Measurements from ENCODE around the gene MGLL.

The MGLL gene

DNA sequence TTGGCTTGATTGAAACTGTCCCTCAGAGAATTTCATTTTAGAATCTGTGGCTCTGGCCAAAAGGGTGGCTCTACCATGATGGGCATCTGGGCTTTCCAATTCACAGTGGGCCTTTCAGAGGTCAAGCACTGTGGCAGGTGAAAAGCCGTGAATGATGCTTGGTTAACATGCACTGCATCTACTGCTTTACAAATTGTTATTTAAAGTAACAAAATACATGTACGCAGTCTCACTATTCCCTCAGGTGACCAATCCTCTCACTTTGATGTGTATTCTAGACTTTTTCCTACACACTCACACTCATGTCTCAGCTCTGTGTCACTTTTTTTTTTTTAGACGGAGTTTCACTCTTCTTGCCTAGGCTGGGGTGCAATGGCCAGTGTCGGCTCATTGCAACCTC is 70.5 kb downstream of the MGLL start:
- DNase-seq: no peak

DNA sequence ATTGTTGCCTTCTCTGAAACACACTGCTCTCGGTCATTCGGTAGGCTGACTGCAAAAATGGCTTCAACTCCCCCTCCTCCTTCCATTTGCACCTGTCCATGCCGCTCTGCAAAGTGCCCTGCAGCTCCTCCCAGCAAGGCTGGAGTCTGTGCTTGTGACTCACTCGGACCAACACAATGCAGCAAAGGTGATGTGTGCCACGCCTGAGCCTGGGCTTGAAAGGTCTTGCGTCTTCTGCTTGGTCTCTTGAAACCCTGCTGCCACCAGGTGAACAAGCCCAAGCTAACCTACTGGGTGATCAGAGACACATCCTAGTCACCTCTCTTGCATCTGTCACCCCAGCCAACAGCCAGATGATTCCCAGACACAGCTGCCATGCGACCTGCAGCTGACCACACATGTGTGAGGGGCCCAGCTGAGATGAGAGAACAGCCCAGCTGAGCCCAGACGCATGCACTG is 71.1 kb downstream of the MGLL start:
- no peak for DNase-seq

DNA sequence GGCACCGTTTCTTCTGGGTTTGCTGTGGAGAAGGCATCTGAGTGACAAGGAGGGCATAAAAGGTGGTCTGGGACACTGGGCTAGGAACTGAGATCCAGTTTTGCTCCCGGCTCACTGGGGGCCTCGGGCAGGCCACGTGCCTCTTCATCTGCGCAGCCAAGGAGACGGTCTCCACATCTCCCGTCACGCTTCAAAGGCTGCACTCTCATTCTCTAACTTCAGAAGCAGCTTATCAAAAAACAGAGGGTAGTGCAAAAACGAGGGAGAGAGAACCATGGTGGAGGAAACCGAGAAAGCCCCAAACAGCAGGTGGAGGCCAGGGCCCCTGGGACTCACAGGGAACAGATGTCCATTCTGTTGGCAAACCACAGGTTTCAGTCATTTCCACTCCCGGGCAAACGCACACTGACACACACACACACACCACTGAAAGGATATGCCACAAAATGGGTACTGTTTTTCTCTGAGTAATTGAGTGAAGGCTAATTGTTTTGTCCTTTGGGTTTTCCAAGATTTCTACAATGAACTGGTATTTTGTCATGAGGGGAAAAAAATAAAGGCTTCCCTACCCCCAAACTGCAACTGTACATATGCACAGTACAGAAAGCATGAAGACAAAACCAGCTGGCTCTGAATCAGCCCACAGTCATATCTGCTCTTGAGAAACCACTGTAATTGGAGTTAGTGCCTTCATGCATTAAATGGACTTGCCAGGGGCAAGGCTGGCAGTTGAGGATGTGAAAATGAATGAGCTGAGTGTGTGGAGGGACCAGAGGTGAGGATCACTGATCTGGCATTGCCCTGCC is 71.9 kb downstream of the MGLL start:
- DNase-seq: no peak

DNA sequence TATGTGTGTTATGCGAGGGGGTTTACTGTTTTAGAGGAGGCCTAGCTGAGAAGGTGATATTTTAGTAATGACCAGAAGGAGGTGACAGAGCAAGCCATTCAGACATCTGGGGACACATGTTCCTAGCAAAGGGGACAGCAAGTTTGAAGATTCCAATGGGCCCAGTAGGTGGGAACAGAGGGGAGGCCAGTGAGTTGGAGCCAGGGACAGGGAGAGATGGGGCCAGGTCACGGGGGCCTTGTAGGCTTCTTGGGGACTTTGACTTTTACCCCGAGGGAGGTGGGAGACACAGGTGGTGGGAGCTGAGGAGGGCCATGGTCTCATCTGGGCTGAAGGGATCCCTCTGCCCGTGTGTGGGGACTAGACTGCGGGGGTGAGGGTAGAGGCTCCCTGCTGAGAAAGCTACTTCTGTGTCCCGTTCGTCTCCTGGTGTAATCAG is 72.5 kb downstream of the MGLL start:
- DNase-seq: no peak

DNA sequence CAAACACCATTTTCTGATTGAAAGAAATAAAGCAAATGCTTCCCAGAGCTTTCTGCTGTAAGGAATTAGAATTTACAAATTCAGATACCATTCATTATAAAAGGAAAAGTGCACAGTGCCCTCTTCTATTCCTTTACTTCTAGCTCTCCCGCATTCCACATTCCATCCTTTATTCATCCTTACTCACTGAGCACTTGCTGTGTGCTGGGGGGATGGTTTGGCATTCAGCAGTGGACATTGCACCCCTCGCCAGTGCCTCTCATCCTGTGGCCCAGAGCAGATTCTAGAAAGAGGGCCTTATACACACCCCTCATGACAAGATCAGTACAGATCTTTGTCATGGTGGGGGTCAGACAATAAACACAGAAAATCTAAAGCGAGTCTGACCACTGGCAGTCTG is 73.0 kb downstream of the MGLL start:
- no peak for DNase-seq

DNA sequence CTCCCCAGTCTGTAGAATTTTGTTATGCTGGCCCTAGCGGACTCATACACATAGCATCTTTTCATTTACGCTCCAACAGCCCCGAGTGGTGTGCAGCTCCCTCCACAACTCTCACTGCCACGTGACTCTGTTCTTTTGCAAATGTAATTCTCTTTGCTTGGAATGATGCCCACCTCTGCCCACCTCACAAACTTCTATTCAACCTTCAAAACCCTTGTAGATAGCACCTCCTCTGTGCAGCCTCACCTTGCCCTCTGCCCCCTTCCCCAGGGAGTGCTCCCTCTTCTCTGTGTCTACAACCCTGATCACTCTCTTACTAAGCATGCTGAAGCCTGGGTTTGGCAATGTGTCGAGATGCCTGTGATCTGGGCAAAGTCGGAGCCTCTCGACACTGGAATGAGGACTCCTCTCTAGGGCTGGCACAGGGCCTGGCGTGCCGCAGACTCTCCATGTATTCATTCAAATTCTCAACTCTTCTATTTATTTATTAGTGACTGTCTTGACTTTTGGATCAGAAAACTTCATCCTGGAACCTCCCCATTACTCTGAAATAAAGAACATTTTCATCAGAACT is 73.5 kb downstream of the MGLL start:
- DNase-seq: no peak

DNA sequence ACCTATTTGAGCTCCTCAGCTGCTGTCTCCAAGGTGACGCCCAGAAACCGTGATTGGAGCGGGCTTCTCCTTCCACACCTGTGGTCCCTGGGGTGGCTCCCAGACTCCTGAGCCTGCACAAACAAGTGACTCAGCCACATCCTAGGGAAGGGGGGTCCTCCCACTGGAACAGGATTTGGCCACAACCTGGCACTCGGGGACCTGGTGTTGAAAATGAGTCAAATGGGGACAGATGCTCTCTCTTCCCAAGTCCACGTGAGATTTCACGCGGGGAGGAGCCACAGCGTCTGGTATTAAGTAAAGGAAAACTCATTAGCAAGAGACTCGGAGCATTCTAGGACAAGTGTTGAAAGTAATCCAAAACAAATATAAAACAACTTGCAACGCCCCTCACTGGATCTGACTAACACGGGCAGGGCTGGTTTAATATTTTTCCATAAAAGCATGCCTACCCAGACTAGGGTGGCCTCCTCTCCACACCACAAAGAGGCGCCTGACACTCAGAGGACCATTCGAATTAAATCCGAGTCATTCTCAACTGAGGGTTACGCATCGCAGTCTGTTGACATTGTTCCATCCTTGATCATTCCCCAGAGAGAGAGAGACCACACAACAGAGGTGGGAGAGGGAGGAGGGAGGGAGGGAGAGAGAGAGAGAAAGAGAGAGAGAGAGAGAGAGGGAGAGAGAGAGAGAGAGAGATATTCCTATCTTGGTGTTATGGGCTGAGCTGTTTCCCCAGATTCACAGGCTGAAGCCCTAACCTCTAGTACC is 74.4 kb downstream of the MGLL start:
- no peak for DNase-seq

DNA sequence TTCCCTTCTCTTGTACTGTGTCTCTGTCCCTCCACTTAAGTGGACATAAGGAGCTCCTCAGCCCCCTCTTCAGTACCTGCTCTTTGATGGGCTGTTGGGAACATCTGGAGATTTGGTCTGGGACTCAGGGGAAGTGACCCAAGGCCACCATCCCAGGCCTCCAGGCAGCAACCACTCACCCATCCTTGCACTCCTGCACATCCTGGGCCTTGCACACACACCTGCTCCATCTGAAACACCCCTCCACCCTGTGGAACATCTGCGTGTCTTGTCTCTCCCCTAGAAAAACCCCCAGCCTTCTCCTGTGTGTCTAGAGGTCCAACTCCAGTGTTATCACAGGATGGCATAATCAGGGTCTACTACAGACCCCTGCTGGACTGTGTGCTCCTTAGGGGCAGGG is 75.2 kb downstream of the MGLL start:
- no peak for DNase-seq

DNA sequence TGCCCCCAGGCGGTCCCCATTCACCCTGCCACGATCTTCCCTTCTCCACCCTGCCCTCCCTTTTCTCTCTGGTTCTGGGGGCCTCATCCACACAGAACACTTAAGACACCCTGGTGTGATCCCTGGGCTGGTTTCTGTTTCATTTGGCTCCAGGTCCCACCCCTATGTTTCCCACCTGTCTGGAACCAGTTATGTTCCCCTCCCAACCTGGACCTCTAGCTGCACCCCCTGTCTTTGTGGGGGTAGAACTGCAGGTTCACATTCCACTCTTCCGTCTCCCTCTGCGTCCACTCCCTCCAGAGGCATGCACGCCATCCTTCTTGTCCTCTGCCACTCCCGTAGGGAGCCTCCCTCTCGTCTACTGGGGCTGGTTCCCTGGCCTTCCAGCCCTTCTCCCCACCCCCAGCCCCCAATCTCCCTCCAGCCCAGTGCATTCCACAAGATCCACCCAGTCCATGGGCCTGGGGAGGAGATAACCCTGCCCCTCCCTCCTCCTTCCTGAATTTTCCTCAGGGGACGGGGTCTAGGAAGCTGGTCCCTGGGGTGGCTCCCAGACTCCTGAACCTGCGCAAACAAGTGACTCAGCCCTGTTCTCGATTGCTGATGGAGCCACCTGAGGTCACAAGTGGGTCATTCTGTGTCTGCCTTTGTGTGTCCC is 75.8 kb downstream of the MGLL start:
- no peak for DNase-seq

DNA sequence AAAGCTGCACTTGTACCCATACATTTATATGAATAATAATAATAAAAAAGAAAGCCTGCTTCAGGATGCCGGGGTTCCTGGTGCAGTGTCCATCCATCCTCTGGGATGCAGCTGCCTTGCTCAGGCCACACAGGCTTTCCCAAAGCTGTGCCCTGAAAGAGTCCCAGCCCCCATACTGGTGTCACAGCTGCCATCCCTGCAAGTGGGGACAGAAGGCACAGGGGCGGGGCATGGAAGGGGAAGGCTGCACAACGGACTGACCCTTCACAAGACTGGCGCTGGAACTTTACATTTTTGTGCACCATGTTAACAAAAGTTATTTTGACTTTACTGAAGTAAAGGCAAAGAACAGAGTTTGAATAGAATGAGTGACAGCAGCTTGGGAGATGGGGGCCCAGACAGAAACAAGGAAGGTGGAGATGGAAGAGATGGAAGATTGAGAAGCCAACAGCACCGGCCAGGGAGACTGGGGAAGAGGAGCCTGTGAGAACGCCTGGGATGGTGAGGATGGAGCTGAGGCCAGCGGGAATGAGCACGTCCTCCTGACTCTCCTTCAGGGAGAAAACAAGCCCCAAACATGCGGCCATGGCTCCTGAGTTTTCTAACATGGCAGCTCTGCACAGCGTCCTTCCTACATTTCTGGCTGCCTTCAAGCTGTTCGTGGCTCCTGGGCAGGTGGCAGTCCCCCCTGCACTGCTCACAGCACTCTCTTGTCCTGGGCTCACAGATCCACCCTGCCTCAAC is 76.5 kb downstream of the MGLL start:
- DNase-seq: no peak

DNA sequence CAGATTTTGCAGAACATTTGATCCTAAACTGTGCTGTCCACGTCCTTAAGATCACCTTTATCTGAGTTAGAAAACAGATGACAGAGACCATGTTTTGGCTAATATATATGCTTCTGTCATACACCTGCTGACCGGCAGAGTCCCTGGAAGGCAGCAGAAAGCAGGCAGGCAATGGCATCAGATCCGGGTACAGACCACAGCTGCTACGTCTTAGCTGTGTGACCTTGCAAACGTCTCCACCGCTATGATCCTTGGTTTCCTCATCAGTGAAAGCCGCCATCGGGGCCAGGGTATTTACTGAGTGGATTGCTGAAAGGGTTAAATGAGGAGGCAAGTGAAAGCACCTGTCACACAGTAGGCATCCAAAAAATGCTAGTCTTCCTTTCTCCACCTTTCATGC is 77.4 kb downstream of the MGLL start:
- DNase-seq: no peak

DNA sequence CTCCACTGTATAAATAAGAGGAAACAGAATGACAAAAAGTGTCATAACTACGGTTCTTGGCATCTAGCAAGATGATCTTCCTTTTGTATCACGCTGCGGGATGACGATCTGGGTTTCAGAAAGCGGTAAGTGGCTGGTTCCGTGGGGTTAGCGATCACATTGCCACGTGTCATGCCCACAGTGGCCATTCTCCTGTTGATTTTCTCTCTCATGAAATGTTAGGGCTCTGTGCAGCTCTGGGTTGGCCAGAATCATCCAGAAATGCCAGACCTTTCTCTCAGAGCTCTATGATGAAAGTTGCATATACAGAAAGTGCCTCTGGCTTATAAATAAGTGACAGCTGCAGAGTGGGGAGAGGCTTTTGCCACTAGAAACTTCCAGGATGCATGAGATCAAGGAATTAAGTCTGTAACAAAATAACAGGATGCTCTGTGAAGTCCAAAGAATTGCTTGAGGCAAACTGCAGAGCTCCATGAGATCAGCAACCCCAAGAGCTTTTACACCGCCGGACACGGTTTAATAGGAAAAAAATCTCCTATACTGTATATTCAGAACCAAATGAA is 78.0 kb downstream of the MGLL start:
- DNase-seq: no peak

DNA sequence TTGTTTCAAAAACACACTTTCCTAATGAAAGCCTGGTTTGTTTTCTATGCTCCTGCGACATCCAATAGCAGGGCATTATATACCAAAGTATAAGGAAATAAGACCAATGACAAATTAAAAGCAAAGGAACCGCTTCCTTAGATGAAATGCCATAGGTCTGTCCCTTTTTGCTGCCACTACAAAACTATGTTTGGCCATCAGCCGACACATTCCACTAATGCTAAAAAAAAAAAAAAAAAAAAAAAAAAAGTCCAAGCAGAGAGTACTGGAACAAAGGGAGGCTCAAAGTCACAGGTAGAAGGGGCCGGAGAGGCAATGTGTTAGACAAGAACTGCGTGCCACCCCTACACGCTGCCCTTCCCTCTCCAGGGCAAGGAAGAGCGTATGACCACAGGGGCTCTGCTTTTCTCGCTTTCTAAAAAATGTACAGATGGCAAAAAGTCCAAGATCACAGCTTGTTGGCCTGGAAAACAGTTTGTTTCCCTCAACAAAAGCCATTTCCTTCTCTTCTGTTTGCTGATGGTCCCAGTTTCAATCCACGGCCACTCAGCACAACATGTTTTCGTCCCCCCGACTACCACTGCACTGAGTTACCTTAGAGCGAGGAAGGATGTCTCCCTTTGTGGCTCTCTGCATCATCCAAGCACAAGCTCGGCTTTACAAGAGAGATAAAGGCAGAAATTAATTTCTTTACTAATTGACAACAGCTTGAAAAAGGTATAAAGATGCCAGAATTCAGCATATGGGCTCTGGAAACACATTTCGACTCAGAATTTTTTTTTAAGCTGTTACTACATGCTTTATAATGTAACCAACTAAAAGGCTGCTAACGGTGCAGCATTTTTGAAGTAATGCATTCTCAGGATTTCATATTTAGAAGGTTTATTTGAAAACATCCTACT is 78.7 kb downstream of the MGLL start:
- DNase-seq: no peak

DNA sequence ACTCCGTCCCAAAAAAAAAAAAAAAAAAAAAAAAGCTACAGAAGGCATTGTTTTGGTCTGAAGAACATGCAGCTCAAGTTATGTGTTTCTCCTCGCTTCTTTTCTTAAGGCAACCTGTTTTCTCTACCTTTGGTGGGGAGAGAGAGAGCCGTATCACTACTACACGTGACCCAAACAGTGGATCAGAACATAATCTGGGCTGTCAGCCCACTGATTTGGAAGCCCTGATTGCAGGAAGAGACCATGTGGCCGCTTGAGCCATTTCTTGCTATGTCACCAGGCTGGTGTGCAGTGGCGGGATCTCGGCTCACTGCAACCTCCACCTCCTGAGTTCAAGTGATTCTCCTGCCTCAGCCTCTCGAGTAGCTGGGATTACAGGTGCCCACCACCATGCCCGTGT is 79.7 kb downstream of the MGLL start:
- DNase-seq: no peak

DNA sequence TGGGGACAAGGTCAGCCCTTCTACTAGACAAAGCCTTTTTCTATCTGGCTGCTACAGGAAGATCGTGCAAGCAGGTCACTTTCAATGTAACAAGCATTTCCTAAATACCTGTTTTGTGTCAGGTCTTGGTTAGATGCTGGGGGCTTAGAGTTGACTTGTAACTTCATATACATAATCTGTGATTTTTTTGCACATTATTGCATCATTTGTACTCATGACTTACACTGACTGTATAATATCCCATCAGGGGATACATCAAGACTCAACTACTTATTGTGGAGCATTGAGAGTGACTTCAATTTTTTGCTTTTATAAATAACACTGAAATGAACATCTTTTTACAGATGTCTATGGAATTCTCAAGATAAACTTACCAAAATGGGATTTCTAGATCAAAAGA is 80.6 kb downstream of the MGLL start:
- no peak for DNase-seq

DNA sequence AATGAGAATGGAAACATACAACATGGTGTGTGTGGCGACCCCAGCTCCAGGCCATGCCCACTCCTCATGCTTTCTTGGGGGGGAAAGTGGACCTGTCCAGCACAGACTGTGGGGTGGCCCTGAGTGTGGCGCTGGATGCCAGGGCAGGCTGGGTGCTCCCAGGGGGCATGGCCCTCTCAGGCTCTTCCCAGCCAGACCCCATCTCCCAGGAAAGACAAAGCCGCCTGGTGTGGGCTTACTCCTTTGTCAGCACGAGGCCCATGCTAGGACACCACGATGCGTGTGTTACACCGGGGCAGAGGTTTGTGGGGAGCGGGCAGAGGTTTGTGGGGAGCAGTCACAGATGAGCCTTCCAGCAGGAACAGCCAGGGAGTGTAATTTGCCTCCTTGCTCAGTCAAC is 81.1 kb downstream of the MGLL start:
- no peak for DNase-seq

DNA sequence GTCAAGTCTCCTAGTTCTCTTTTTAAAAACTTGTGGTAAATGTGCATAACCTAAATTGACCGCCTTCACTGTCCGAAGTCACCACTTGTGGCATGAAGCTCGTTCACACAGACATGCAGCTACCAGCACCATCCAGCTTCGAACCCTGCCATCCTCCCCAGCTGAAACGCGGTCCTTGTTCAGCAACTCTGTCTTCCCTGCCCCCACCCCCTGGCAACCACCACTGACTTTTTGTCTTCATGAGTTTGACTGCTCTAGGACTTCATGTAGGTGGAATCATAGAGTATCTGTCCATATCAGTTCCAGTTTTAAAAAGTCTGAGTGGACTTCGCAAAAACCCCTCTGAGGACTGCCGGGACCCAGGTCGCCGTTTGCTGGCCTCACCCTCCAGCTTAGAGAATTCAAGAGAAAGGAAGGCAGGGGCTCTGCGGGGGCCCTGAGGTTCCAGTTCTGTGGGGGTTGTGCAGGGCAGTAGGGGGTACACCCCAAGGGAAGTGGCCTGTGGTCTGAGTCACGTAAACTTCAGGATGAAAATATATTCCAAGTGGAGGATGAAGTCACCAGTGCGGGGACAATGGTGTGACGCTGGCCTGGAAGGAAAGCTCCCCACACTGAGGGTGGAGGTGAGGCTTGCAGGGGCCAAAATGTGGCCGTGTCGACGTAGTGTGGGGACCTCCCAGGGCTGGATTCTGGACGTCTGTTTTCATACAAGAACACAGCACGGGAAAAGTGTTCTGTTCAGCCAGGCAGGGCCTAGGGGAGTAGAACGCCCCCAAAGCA is 82.0 kb downstream of the MGLL start:
- no peak for DNase-seq

DNA sequence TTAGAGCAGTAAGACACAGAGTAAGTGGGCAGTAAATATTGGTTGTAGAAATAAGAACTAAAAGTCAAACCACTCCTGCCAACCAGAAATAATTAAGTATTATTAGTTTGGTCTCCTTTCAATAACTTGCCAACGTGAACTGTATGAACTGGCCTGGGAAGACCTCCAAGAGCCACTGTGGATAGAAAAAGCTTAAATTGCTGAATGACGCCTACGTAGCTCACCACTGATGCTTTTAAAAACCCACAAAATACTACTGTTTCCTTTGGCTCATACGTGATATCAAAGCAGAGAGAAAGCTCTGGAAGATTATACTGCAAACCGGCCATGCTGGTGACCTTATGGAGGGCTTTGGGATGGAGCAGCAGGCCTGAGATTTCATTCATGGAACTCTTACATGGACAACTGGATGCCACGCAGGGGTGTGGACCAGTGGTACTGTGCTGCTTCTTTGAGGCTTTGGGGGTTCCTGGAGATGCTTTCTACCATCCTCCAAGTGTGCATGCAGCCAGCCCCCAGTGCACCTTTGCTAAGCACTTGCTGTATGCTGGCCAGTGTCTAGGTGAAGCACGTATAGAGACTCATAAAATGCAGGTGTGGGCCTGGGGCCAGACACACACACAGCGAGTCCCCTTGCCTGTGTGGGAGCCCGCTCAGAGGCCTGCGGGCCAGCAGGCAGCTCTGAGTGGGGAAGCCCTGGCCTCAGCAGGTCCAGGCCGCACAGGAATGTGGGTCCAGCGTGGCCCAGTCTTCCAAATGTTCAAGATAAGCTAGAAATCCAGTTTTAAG is 82.8 kb downstream of the MGLL start:
- no peak for DNase-seq

DNA sequence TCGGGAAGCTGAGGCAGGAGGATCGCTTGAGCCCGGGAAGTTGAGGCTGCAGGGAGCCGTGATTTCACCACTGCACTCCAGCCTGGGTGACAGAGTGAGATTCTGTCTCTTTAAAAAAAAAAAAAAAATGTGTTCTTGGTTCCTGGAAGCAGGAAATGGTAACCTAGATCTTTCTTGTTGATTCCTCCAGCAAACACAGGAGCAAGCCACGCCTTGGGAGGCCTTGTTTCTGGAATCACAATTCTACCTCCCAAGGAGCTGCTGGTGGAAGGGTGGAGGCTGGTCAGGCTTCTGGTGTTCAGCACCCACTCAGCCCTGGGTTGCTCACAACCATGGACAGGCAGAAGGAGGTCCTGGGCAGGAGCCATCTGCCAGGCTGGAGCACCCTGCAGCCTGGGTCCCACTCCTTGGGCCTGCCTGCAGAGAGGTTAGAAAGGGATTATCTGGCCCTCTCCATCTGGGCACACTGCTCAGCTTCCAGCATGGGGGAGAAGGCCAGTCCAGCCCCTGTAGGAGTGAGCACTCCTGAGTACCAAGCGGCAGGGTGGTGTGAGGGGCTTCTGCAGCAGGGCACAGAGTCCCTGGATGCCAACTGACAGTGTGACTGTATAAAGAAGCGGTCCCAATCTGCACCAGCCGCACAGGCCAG is 84.0 kb downstream of the MGLL start:
- DNase-seq: no peak
